Suprapubic skin (tissue), 3 donors: ENCODE data around the gene INSC.

Experiments
- CTCF ChIP-seq, 2 donors: fragments of 200-600 bp in 1 of 2; fragments of 450-650 bp in 1 of 2; sonication (generic) in 1 of 2; IDR thresholded peaks; one replicate each; pipeline ENCODE4 v1.5.1; 2016 to 2019; ENCODE audit warnings: antibody characterized with exemption in 2 of 2, mild to moderate bottlenecking in 1 of 2, moderate library complexity in 1 of 2
- POLR2AphosphoS5 ChIP-seq, 3 donors: sonication (generic); formaldehyde crosslinking; IDR thresholded peaks; one replicate each; pipeline ENCODE4 v1.6.1; 2017; ENCODE audit warnings: antibody characterized with exemption in 3 of 3

GRCh38 chr11:15095736-15096228 is 18.9 kb upstream of the INSC start:
- TF ChIP-seq CTCF (IDR thresholded peaks at IDR 0.05) = no peak
- TF ChIP-seq POLR2AphosphoS5 (IDR thresholded peaks at IDR 0.05) = no peak
